ENCODE measurements around the gene CNOT4.
A peak's percentile ranks its signal among the peaks of the same experiment; 100 is the strongest.
"Not testable (repeated sequence)": the region's sequence is repeated elsewhere in the genome, so short reads cannot be mapped to it uniquely, and the experiment has no call there.

The CNOT4 gene

GRCh38 chr7:135512135-135512887 lies 2.4 kb upstream of the CNOT4 start:
- DNase-seq = peak in 3 of 51 donors; percentile 2 to 32 (median 25)

DNA sequence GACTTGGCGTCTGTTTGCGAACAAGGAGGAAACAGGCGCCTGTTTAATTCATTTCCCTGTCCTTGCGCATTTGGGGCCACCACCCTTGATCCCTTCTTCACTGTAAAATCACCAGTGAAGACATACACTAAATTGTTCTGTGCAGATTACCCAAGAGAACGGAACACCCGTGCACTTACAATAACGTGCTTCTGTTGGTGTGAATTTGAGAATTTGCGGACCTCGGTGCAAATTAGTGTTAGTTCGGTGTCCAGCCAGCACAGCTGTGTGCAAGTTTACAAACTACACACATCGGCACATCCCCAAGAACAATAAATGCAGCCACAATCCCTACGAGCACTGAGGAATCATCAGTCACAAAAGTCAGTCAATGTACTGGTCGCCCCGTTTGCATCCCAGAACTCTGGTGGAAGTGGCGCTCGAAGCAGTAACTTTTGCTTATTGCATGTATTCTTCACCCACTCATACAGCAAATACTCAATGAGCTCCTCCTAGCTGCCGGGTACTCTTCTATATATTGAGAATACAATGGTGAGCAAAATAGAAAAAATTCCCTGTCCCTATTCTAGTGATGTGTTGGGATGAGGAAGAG lies 786 bp upstream of the CNOT4 start:
- peak in 7 of 51 donors; percentile 2 to 34 (median 24) for DNase-seq

DNA sequence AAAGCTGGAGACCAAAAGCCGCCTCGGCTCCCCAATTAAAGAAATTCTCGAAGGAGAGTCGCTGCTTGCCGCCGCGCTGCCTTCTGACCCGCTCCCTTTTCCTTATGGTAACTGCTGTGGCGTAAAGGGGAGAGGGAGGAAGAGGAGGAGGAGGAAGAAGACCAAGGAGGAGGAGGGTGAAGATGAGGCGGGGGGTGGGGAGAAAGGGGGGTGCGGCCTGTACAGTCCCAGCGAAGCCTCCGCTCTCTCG lies 388 bp downstream of the CNOT4 start:
- peak in 1 of 51 donors; percentile 37 for DNase-seq

- DNase-seq = peak in 24 of 51 donors; percentile 14 to 67 (median 36)
Measured at GRCh38 chr7:135508883-135509588, 866 bp downstream of the CNOT4 start.

DNA sequence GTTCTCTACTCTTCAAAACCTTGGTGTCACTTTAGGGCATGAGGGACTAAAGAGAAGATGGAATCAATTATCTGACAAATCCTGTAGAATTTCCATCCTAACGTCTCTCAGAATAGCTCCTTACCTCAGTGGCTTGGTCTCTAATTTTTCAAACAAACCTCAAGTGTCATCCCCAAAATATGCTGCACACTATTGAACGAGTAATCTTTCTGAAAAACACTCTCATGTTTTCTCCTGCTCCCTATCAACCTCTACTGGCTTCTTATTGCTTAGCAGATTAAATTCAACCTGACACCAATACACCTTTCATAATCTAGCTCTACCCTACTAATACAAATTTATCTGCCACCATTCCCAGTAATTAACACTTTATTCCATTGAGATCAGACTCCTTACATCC lies 8.5 kb downstream of the CNOT4 start:
- no peak for DNase-seq

GRCh38 chr7:135499818-135500217 lies 10.1 kb downstream of the CNOT4 start:
- DNase-seq = no peak

DNA sequence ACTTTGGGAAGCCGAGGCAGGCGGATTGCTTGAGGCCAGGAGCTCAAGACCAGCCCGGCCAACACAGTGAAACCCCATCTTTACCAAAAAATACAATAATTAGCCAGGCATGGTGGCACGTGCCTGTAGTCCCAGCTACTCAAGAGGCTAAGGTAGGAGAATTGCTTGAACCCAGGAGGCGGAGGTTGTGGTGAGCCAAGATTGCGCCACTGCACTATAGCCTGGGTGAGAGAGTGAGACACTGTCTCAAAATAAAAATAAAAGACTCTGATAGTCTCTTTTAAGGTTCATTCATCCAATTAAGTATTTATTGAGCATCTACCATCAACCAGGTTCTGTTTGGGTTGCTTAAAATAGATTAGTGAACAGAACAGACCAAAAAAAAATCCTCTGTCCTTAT lies 12.7 kb downstream of the CNOT4 start:
- not testable (repeated sequence) for DNase-seq

DNA sequence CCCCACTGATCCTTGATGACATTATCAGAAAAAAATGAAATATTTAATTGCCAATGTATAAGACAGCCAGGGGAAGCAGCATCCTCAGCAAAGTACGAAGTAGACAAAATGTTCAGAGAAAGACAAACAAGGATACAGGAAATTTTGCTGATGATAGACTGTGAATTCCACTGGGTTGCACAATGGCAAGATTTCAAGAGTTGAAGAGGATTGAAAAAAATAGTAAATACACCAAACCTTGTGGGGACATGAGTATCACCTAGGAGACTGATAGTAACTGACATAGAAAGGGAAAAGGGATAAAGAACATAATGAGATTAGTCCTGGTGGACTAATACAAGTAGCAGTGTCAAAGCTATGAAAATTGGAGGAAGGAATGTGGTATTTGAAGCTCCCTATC lies 16.5 kb downstream of the CNOT4 start:
- no peak for DNase-seq

GRCh38 chr7:135492151-135492550 lies 17.8 kb downstream of the CNOT4 start:
- DNase-seq = no peak

DNA sequence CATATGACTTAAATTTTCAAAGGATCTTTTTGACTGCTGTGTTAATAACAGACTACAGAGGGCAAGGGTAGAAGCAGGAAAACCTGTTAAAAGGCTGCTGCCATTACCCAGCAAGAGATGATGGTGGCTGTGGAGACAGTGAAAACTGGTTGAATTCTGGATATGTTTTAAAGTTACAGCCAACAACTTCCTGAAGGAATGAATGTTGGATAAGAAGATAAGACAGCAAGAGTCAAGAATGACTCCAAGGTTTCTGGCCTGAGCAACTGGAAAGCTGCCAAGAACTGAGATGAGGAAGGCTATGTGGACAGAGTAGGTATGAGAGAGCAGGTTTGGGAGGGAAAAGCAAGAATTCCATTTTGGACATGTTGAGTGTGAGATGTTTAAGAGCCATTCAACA lies 19.1 kb downstream of the CNOT4 start:
- DNase-seq = no peak

GRCh38 chr7:135489791-135490190 lies 20.1 kb downstream of the CNOT4 start:
- no peak for DNase-seq

- no peak for DNase-seq
Measured at GRCh38 chr7:135486261-135486920, 23.5 kb downstream of the CNOT4 start.

GRCh38 chr7:135481598-135481979 lies 28.3 kb downstream of the CNOT4 start:
- DNase-seq = no peak

DNA sequence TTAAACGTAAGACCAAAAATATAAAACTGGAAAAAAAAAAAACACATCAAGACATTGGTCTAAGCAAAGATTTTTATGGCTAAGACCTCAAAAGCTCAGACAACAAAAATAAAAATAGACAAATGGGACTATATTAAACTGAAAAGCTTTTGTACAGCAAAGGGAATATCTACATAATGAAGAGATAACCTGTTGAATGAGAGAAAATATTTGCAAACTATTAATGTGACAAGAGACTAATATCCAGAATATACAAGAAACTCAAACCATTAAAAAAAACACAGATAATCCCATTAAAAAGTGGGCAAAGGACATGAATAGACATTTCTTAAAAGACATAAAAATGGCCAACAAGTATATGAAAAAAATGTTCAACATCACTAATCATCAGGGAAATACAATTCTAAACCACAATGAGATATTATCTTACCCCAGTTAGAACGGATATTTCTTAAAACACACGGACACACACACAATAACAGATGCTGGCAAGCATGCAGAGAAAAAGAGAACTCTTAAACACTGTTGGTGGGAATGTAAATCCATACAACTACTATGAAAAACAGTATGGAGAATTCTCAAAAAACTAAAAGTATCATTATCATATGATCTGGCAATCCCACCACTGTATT lies 28.8 kb downstream of the CNOT4 start:
- DNase-seq = no peak

- no peak for DNase-seq
Measured at GRCh38 chr7:135475521-135475920, 34.4 kb downstream of the CNOT4 start.

DNA sequence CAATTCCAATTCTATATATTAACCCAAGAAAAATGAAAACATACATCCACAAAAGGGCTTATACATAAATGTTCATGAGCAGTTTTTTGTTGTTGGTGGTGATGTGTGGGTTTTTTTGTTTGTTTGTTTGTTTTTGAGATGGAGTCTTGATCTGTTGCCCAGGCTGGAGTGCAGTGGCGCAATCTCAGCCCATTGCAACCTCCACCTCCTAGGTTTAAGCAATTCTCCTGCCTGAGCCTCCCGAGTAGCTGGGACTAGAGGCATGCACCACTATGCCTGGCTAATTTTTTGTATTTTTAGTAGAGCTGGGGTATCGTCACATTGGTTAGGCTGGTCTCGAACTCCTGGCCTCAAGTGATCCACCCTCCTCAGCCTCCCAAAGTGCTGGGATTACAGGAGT lies 40.2 kb downstream of the CNOT4 start:
- DNase-seq = not testable (repeated sequence)

- DNase-seq = no peak
Measured at GRCh38 chr7:135467207-135467711, 42.6 kb downstream of the CNOT4 start.

GRCh38 chr7:135466442-135467206 lies 43.3 kb downstream of the CNOT4 start:
- DNase-seq = no peak

DNA sequence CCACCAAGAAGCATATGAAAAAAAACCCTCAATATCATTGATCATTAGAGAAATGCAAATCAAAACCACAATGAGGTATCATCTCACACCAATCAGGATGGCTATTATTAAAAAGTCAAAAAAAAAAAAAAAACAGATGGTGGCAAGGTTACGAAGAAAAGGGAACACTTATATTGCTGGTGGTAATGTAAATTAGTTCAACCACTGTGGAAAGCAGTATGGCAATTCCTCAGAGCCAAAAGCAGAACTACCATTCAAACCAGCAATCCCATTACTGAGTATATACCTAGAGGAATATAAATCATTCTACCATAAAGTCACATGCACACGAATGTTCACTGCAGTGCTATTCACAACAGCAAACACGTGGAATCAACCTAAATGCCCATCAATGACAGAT lies 46.0 kb downstream of the CNOT4 start:
- DNase-seq = no peak

GRCh38 chr7:135459951-135460567 lies 49.8 kb downstream of the CNOT4 start:
- no peak for DNase-seq

- no peak for DNase-seq
Measured at GRCh38 chr7:135459076-135459475, 50.8 kb downstream of the CNOT4 start.
